Neural progenitor cell (in vitro differentiated cells): ENCODE data around the gene PPP1R13L. TPM values are rescaled to one million over a fixed set of nuclear protein-coding genes. Genes with fewer than 3 reads are reported as not detected.

Source experiments
- DNase-seq: peaks from one replicate; pipeline ENCODE4 v3.0.0-alpha.2; 2016; ENCODE audit warnings: low spot score
- H2AFZ ChIP-seq: fragments of 200-600 bp; sonication (generic); replicated peaks from 2 replicates; pipeline ENCODE4 v1.6.1; 2016; ENCODE audit warnings: antibody characterized with exemption
- H3F3A ChIP-seq: fragments of 200-600 bp; sonication (generic); 2 replicates; pipeline ENCODE4 v1.6.1; 2016; ENCODE audit warnings: antibody characterized with exemption, low read depth
- H3K27ac ChIP-seq: fragments of 200-600 bp; sonication (generic); 2 replicates; pipeline ENCODE4 v1.5.1; 2016; ENCODE audit warnings: mild to moderate bottlenecking
- H3K27me3 ChIP-seq: fragments of 200-600 bp; sonication (generic); 2 replicates; pipeline ENCODE4 v1.6.1; 2016; ENCODE audit warnings: mild to moderate bottlenecking, moderate library complexity
- H3K36me3 ChIP-seq: fragments of 200-600 bp; sonication (generic); 2 replicates; pipeline ENCODE4 v1.5.1; 2016
- H3K4me1 ChIP-seq: fragments of 200-600 bp; sonication (generic); 2 replicates; pipeline ENCODE4 v1.6.1; 2016; ENCODE audit warnings: mixed run types
- H3K4me2 ChIP-seq: fragments of 200-600 bp; sonication (generic); 2 replicates; pipeline ENCODE4 v1.6.1; 2016
- H3K4me3 ChIP-seq: fragments of 200-600 bp; sonication (generic); 2 replicates; pipeline ENCODE4 v1.5.1; 2016
- H3K79me2 ChIP-seq: fragments of 200-600 bp; sonication (generic); 2 replicates; pipeline ENCODE4 v1.6.1; 2016; ENCODE audit warnings: low read depth
- H3K9ac ChIP-seq: fragments of 200-600 bp; sonication (generic); 2 replicates; pipeline ENCODE4 v1.6.1; 2016
- H3K9me3 ChIP-seq: fragments of 200-600 bp; sonication (generic); 2 replicates; pipeline ENCODE4 v1.5.1; 2016; ENCODE audit warnings: low read depth
- H4K20me1 ChIP-seq: fragments of 200-600 bp; sonication (generic); 2 replicates; pipeline ENCODE4 v1.6.1; 2016; ENCODE audit warnings: low read depth
- H3K27ac Mint-ChIP-seq: 3 replicates; pipeline ENCODE4 v1.8.0; 2021; ENCODE audit warnings: mixed read lengths
- H3K27me3 Mint-ChIP-seq: 2 replicates; pipeline ENCODE4 v1.8.0; 2022; ENCODE audit warnings: low read depth, mild to moderate bottlenecking, inconsistent platforms, moderate library complexity, mixed read lengths; ENCODE audit not compliant: insufficient read depth
- H3K36me3 Mint-ChIP-seq: 3 replicates; pipeline ENCODE4 v1.8.0; 2021; ENCODE audit warnings: mixed read lengths
- H3K4me1 Mint-ChIP-seq: 3 replicates; pipeline ENCODE4 v1.8.0; 2021; ENCODE audit warnings: mixed read lengths
- H3K4me3 Mint-ChIP-seq: 3 replicates; pipeline ENCODE4 v1.8.0; 2021; ENCODE audit warnings: mild to moderate bottlenecking, moderate library complexity, mixed read lengths
- H3K9me3 Mint-ChIP-seq: 3 replicates; pipeline ENCODE4 v1.8.0; 2020; ENCODE audit warnings: mixed read lengths
- CTCF ChIP-seq: fragments of 200-600 bp; sonication (generic); IDR thresholded peaks from 2 replicates; pipeline ENCODE4 v1.5.1; 2017; ENCODE audit warnings: antibody characterized with exemption, mild to moderate bottlenecking
- EZH2 ChIP-seq: fragments of 200-600 bp; sonication (generic); IDR thresholded peaks from 2 replicates; pipeline ENCODE4 v1.6.1; 2017; ENCODE audit warnings: antibody characterized with exemption, mild to moderate bottlenecking, moderate library complexity
- EZH2phosphoT487 ChIP-seq: fragments of 200-600 bp; sonication (generic); IDR thresholded peaks from 2 replicates; pipeline ENCODE4 v1.6.1; 2017; ENCODE audit warnings: antibody characterized with exemption
- total RNA-seq: library from RNA; depleted of rRNA; stranded (reverse); fragments of >200 nt; gene quantifications from 2 replicates; pipeline ENCODE4 v1.2.3, GENCODE V29; 2015; ENCODE audit warnings: low replicate concordance

Gene PPP1R13L
- total RNA-seq, 1 donor from 2014 or later = 2.9 TPM

DNA sequence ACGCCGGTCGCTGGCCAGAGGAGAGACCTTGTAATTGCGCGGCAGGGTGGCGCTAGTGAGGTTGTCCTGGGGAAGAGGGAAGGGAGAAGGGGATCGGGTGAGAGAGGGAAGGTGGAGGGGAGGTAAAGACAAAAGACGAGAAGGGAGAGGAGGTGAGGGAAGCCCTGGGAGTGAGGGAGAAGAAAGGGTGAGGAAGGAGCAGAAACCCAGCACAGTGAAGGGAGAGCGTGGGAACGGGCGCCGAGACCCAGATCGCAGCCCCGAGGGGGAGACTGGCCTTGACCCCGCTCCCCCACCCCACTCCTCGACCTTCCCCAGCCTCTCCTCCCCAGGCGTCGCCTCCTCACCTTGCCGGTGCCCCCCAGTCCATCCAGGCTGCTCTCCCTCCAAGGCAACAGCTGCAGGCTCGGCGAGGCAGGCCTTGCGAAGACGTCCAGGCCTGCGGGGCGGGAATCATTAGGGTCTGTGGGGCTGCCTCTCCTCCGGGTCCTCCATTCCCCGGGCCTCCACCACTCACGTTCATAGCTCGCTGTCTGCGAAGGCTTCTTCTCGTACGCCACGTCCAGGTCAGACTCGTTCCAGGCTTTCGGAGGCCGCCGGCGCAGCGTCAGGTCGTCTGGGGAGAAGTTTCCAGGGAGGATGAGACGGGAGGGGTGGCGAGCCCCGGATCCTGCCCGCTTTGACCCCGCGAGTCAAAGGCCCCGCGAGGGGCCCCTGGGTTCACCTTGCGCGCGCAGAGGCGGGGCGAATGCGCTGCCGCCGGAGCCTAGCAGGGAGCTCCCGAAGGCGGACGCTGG is 8.8 kb downstream of the PPP1R13L start:
- H3K27ac Mint-ChIP-seq = no peak overlapping the region
- Histone ChIP-seq H3K27ac (no peak overlapping the region), H3K9ac (no peak overlapping the region), H3K9me3 (no peaks in the 10 kb centered on the region), H3K36me3 (no peaks in the 10 kb centered on the region), H2AFZ (no peak overlapping the region), H3K4me1 (peaks cover 5% of the 10 kb centered on the region), H3K79me2 (no peaks in the 10 kb centered on the region), H3K27me3 (peaks cover 52% of the 10 kb centered on the region), H3K4me2 (peak overlapping the region; percentile 62), H3F3A (peaks cover 21% of the 10 kb centered on the region), H4K20me1 (peaks cover 33% of the 10 kb centered on the region), H3K4me3 (no peak overlapping the region)
- peaks cover 17% of the 10 kb centered on the region for H3K27me3 Mint-ChIP-seq
- DNase-seq = peak; percentile 66
- no peak overlapping the region for H3K4me3 Mint-ChIP-seq
- peaks cover 11% of the 10 kb centered on the region for H3K4me1 Mint-ChIP-seq
- H3K9me3 Mint-ChIP-seq = no peaks in the 10 kb centered on the region
- no peaks in the 10 kb centered on the region for H3K36me3 Mint-ChIP-seq
- TF ChIP-seq CTCF (peak; percentile 39), EZH2 (no peak), EZH2phosphoT487 (peak; percentile 32)

DNA sequence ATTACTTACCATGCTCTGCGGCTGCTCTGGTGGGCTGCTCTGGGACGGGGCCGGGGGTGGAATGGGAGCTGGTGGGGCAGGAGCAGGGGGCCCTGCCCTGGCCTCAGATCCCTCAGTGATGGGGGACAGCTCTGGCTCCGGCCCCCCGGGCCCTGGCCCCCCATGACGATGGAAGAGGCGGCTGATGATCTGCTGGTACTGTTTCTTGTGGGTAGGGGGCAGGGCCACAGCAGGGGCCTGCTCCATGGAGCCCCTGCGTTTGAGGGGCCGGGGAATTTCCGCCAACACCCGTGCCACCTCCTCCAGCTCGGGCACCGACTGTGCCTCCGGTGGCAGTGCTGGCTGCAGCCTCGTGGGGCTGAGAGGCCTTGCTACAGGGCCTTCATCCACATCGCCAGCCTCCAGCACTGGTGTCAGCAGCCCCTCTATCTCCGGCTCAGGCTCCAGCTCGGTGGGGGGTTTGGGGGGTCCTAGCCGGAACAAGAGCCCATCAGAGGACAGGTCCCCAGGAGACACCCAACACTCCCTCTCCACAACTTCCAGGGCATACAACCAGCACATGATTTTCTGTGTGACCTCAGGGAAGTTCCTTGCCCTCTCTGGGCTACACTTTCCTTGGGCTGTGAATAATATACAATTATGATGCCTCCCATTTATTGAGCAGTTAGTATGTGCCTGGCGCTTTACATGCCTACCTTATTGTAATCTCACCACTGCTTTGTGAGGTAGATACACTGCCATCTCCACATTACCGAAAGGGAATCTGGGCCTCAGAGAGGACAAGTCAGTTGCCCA is 12.8 kb downstream of the PPP1R13L start:
- Histone ChIP-seq H3K4me2 (no peak overlapping the region), H4K20me1 (peaks cover 7% of the 10 kb centered on the region), H3K9ac (no peak overlapping the region), H3K79me2 (no peaks in the 10 kb centered on the region), H3F3A (peaks cover 5% of the 10 kb centered on the region), H3K4me1 (no peaks in the 10 kb centered on the region), H3K36me3 (no peaks in the 10 kb centered on the region), H3K4me3 (no peak overlapping the region), H3K9me3 (no peaks in the 10 kb centered on the region), H2AFZ (no peak overlapping the region), H3K27me3 (peaks cover 25% of the 10 kb centered on the region), H3K27ac (no peak overlapping the region)
- TF ChIP-seq CTCF (no peak), EZH2phosphoT487 (no peak), EZH2 (no peak)
- peaks cover 7% of the 10 kb centered on the region for H3K27me3 Mint-ChIP-seq
- H3K9me3 Mint-ChIP-seq = no peaks in the 10 kb centered on the region
- H3K4me1 Mint-ChIP-seq = no peaks in the 10 kb centered on the region
- H3K36me3 Mint-ChIP-seq = no peaks in the 10 kb centered on the region
- DNase-seq = no peak
- H3K27ac Mint-ChIP-seq = peak overlapping the region; percentile 37
- no peak overlapping the region for H3K4me3 Mint-ChIP-seq

DNA sequence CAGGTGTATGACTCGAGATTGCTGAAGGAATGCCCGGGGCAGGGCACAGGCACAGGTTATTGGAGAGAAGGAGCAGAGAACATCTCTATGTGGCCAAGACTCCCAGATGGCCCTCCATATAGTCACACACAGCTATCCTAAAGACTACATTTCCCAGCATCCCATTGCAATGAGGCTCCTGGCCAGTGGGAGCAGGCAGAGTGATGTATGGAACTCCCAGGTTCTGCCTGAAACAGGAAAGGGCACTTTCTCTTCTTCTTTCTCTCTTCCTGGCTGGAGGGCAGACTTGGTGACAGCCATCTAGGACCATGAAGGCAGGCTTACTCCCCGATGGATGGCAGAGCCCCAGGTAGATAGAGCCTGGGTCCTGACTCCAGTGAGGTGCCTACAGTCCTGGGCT is 13.5 kb downstream of the PPP1R13L start:
- H3K4me3 Mint-ChIP-seq = no peak overlapping the region
- H3K36me3 Mint-ChIP-seq = no peaks in the 10 kb centered on the region
- peak; percentile 40 for DNase-seq

More for the DNA sequence above, 13.5 kb downstream of the PPP1R13L start:
- Histone ChIP-seq H3F3A (peaks cover 5% of the 10 kb centered on the region), H3K9ac (no peak overlapping the region), H4K20me1 (peaks cover 4% of the 10 kb centered on the region), H3K4me3 (no peak overlapping the region), H3K36me3 (no peaks in the 10 kb centered on the region), H3K4me1 (no peaks in the 10 kb centered on the region), H3K27ac (no peak overlapping the region), H3K79me2 (no peaks in the 10 kb centered on the region), H3K4me2 (no peak overlapping the region), H2AFZ (no peak overlapping the region), H3K27me3 (peaks cover 25% of the 10 kb centered on the region), H3K9me3 (no peaks in the 10 kb centered on the region)
- peaks cover 3% of the 10 kb centered on the region for H3K27me3 Mint-ChIP-seq
- H3K4me1 Mint-ChIP-seq = no peaks in the 10 kb centered on the region
- TF ChIP-seq CTCF (no peak), EZH2phosphoT487 (no peak), EZH2 (no peak)
- H3K27ac Mint-ChIP-seq = peak overlapping the region; percentile 91
- H3K9me3 Mint-ChIP-seq = no peaks in the 10 kb centered on the region
